ENCODE results near the gene PDE10A. TPM values are rescaled to one million over a fixed set of nuclear protein-coding genes. Genes with fewer than 3 reads are reported as not detected.

The PDE10A gene
- total RNA-seq, 1 donor from 2014 or later, result 14.4 TPM

DNA sequence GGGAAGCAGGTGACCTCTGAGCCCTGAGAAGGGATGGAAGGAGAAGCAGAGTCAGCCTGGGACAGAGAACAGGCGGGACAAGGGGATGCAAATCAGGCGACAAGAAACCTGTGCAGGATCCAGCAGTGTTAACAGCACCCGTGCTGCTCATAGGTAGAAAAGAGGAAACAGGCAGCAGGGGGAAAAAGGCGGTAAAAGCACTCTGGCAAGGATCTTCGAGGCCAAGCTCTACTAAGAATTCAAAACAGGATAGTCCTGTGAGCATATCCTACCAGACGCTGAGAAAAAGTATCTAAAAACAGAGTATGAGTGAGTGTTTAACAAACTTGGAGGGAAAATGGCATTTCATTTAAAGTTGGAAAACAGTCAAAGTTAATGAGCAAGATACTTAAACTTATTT is 370.4 kb downstream of the PDE10A start:
- no peak overlapping the region for H3K27ac Mint-ChIP-seq
- no peaks in the 10 kb centered on the region for H3K36me3 Mint-ChIP-seq (ENCODE audit: insufficient read depth)

More for the DNA sequence above, 370.4 kb downstream of the PDE10A start:
- Mint-ChIP-seq H3K4me1 (ENCODE audit: low read depth) (no peaks in the 10 kb centered on the region), H3K27me3 (no peaks in the 10 kb centered on the region), H3K4me3 (ENCODE audit: low read depth) (no peak overlapping the region), H3K9me3 (ENCODE audit: low read depth) (peaks cover 3% of the 10 kb centered on the region)
- DNase-seq (ENCODE audit: low spot score, unreplicated experiment), result no peak
- TF ChIP-seq, protein P1, sequence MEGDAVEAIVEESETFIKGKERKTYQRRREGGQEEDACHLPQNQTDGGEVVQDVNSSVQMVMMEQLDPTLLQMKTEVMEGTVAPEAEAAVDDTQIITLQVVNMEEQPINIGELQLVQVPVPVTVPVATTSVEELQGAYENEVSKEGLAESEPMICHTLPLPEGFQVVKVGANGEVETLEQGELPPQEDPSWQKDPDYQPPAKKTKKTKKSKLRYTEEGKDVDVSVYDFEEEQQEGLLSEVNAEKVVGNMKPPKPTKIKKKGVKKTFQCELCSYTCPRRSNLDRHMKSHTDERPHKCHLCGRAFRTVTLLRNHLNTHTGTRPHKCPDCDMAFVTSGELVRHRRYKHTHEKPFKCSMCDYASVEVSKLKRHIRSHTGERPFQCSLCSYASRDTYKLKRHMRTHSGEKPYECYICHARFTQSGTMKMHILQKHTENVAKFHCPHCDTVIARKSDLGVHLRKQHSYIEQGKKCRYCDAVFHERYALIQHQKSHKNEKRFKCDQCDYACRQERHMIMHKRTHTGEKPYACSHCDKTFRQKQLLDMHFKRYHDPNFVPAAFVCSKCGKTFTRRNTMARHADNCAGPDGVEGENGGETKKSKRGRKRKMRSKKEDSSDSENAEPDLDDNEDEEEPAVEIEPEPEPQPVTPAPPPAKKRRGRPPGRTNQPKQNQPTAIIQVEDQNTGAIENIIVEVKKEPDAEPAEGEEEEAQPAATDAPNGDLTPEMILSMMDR (IDR thresholded peaks at IDR 0.05; ENCODE audit: unreplicated experiment), result no peak
